Loucy (cell line): ENCODE results near the gene PAEP.

Source experiments
- CTCF ChIP-seq: fragments of 200-600 bp; sonication (generic); conservative IDR thresholded peaks from 2 replicates; pipeline ENCODE4 v1.5.1; 2014; ENCODE audit warnings: mild to moderate bottlenecking, antibody characterized with exemption, low read length
- EZH2phosphoT487 ChIP-seq: fragments of 200-600 bp; IDR thresholded peaks from 2 replicates; pipeline ENCODE4 v1.6.1; 2018; ENCODE audit warnings: antibody characterized with exemption, mild to moderate bottlenecking, moderate library complexity, borderline replicate concordance

- TF ChIP-seq CTCF (no peak), EZH2phosphoT487 (no peak)
These were observed 8.8 kb upstream of the PAEP start for GRCh38 chr9:135552698-135553171.
